HG03432 (cell line): ENCODE measurements around the gene CA6.
"Not testable (repeated sequence)": the region's sequence is repeated elsewhere in the genome, so short reads cannot be mapped to it uniquely, and the experiment has no call there.

Experiments
- ATAC-seq: cut with Tn5 transposase; IDR thresholded peaks from one replicate; pipeline ENCODE4 v1.9.1; 2021; ENCODE audit warnings: mild to moderate bottlenecking, moderate library complexity; ENCODE audit not compliant: unreplicated experiment

The CA6 gene

GRCh38 chr1:9004031-9004699, 58.5 kb downstream of the CA6 start:
- no peak for ATAC-seq

- ATAC-seq, result no peak
Measured at GRCh38 chr1:9004700-9005394, 59.2 kb downstream of the CA6 start.

GRCh38 chr1:9005395-9005708, 59.7 kb downstream of the CA6 start:
- ATAC-seq, result no peak

GRCh38 chr1:9006956-9007615, 61.4 kb downstream of the CA6 start:
- no peak for ATAC-seq

GRCh38 chr1:9008236-9008635, 62.6 kb downstream of the CA6 start:
- no peak for ATAC-seq

GRCh38 chr1:9009438-9010370, 64.0 kb downstream of the CA6 start:
- ATAC-seq, result no peak

GRCh38 chr1:9010781-9011323, 65.2 kb downstream of the CA6 start:
- ATAC-seq, result peak; percentile 48

GRCh38 chr1:9013819-9014218, 68.2 kb downstream of the CA6 start:
- ATAC-seq, result no peak

GRCh38 chr1:9014475-9015375, 69.1 kb downstream of the CA6 start:
- no peak for ATAC-seq

- ATAC-seq, result no peak
Measured at GRCh38 chr1:9016455-9016854, 70.8 kb downstream of the CA6 start.

- no peak for ATAC-seq
Measured at GRCh38 chr1:9018333-9018732, 72.7 kb downstream of the CA6 start.

- no peak for ATAC-seq
Measured at GRCh38 chr1:9019896-9020295, 74.2 kb downstream of the CA6 start.

- no peak for ATAC-seq
Measured at GRCh38 chr1:9020305-9020704, 74.6 kb downstream of the CA6 start.

GRCh38 chr1:9022026-9022738, 76.5 kb downstream of the CA6 start:
- not testable (repeated sequence) for ATAC-seq

GRCh38 chr1:9022773-9023172, 77.1 kb downstream of the CA6 start:
- no peak for ATAC-seq
